B cell (primary cell): ENCODE data around the gene THSD7B. TPM values are rescaled to one million over a fixed set of nuclear protein-coding genes. Genes with fewer than 3 reads are reported as not detected.

Experiments used
- ATAC-seq: fragments of 200-7000 bp; cut with Tn5 transposase; one replicate; pipeline ENCODE4 v1.10.0; 2021; ENCODE audit warnings: low read depth, mild to moderate bottlenecking, moderate number of reproducible peaks, moderate library complexity
- CTCF ChIA-PET: fragments of 350-600 bp; sonication (Branson Sonifier 250); formaldehyde crosslinking; loops from one replicate; lab custom pipeline; 2021; ENCODE audit warnings: antibody characterized with exemption, inconsistent platforms; lab: Charles Lee
- POLR2A ChIA-PET: fragments of 350-600 bp; sonication (Branson Sonifier 250); formaldehyde crosslinking; loops from one replicate; lab custom pipeline; 2021; ENCODE audit warnings: antibody characterized with exemption; lab: Charles Lee
- DNase-seq: peaks from one replicate; pipeline ENCODE4 v3.0.0; 2013
- H2AFZ ChIP-seq: 2 replicates; pipeline ENCODE4 v1.6.1; 2012; ENCODE audit warnings: mild to moderate bottlenecking, low read depth, low read length; ENCODE audit not compliant: insufficient read depth, poor library complexity, severe bottlenecking
- H3K27ac ChIP-seq, 2 donors: 1 replicate in 1 of 2; 2 replicates in 1 of 2; pipeline ENCODE4 v1.5.1; 2012 to 2013; ENCODE audit warnings: low read length in 2 of 2, mild to moderate bottlenecking in 2 of 2, moderate library complexity in 1 of 2
- H3K27me3 ChIP-seq, 4 experiments: fragments of 200-600 bp in 1 of 4; sonication (generic) in 1 of 4; replicated peaks in 1 of 4; 1 replicate in 2 of 4; 2 replicates in 2 of 4; pipeline versions ENCODE4 v1.6.1 to v1.7.0; 2013 to 2016; ENCODE audit warnings: low read length in 3 of 4, mild to moderate bottlenecking in 2 of 4, mixed read lengths in 1 of 4, moderate library complexity in 1 of 4; ENCODE audit not compliant: insufficient read depth in 4 of 4, control insufficient read depth in 3 of 4; ENCODE audit errors: control extremely low read depth in 1 of 4
- H3K36me3 ChIP-seq, 2 experiments: replicated peaks in 1 of 2; 1 replicate in 1 of 2; 2 replicates in 1 of 2; pipeline versions ENCODE4 v1.6.1 to v1.7.1; 2013; ENCODE audit warnings: low read length in 1 of 2; ENCODE audit not compliant: insufficient read depth in 2 of 2, control insufficient read depth in 1 of 2; ENCODE audit errors: control extremely low read depth in 1 of 2, extremely low read depth in 1 of 2
- H3K4me1 ChIP-seq, 2 donors: fragments of 200-600 bp in 1 of 2; sonication (generic) in 1 of 2; 1 replicate in 1 of 2; 2 replicates in 1 of 2; pipeline versions ENCODE4 v1.5.1 to v1.6.1; 2013 to 2017; ENCODE audit warnings: low read length in 2 of 2; ENCODE audit not compliant: control insufficient read depth in 2 of 2, insufficient read depth in 2 of 2
- H3K4me2 ChIP-seq: replicated peaks from 2 replicates; pipeline ENCODE3; 2012; ENCODE audit warnings: mild to moderate bottlenecking, low read depth, low read length; ENCODE audit not compliant: poor library complexity, severe bottlenecking
- H3K4me3 ChIP-seq, 5 experiments: fragments of 200-600 bp in 1 of 5; sonication (generic) in 1 of 5; 1 replicate in 3 of 5; 2 replicates in 2 of 5; pipeline versions ENCODE4 v1.5.1 to v1.7.0; 2011 to 2016; ENCODE audit warnings: low read length in 4 of 5, mild to moderate bottlenecking in 4 of 5, low read depth in 2 of 5, control low read depth in 1 of 5, moderate library complexity in 1 of 5; ENCODE audit not compliant: insufficient read depth in 1 of 5; ENCODE audit errors: control extremely low read depth in 1 of 5, extremely low read depth in 1 of 5
- H3K79me2 ChIP-seq: fragments of 200-600 bp; sonication (generic); one replicate; pipeline ENCODE4 v1.6.0; 2016; ENCODE audit warnings: low read length; ENCODE audit not compliant: control insufficient read depth, insufficient read depth
- H3K9ac ChIP-seq: fragments of 200-600 bp; sonication (generic); 2 replicates; pipeline ENCODE4 v1.6.1; 2017; ENCODE audit warnings: mild to moderate bottlenecking, low read length, moderate library complexity
- H3K9me3 ChIP-seq, 3 donors: one replicate each; pipeline versions ENCODE4 v1.6.1 to v1.7.1; 2013; ENCODE audit warnings: low read length in 2 of 3; ENCODE audit not compliant: control insufficient read depth in 2 of 3, insufficient read depth in 1 of 3; ENCODE audit errors: control extremely low read depth in 1 of 3
- H4K20me1 ChIP-seq: 2 replicates; pipeline ENCODE4 v1.6.0; 2012; ENCODE audit warnings: mild to moderate bottlenecking, low read length; ENCODE audit not compliant: insufficient read depth, control insufficient read depth, poor library complexity, severe bottlenecking
- H3K27ac Mint-ChIP-seq: one replicate; pipeline ENCODE4 v1.8.0; 2021; ENCODE audit warnings: mixed read lengths
- H3K27me3 Mint-ChIP-seq: one replicate; pipeline ENCODE4 v1.8.0; 2021; ENCODE audit warnings: mixed read lengths
- H3K4me1 Mint-ChIP-seq: one replicate; pipeline ENCODE4 v1.8.0; 2021; ENCODE audit warnings: mixed read lengths
- H3K4me3 Mint-ChIP-seq: one replicate; pipeline ENCODE4 v1.8.0; 2021; ENCODE audit warnings: mixed read lengths
- H3K9me3 Mint-ChIP-seq: one replicate; pipeline ENCODE4 v1.8.0; 2022; ENCODE audit warnings: mixed read lengths; ENCODE audit not compliant: insufficient read depth
- EZH2 ChIP-seq: IDR thresholded peaks from 2 replicates; pipeline ENCODE4 v1.6.1; 2012; ENCODE audit warnings: borderline replicate concordance, low read depth, mild to moderate bottlenecking, moderate library complexity, low read length; ENCODE audit not compliant: insufficient read depth, poor library complexity, severe bottlenecking
- WGBS: methylation state at CpG from one replicate; pipeline ENCODE4 v1.1.5; 2013; ENCODE audit warnings: missing lambda C conversion rate; ENCODE audit not compliant: insufficient coverage; 5-methylcytosine and 5-hydroxymethylcytosine counted together
- intact Hi-C: fragments of 100-400 bp; cut with micrococcal nuclease; formaldehyde crosslinking; loops from one replicate; pipeline ENCODE4 v1.10.0; 2022
- polyA plus RNA-seq: library from polyadenylated mRNA; depleted of rRNA; stranded (reverse); fragments of >200 nt; gene quantifications from 2 replicates; pipeline ENCODE4 v1.2.3, GENCODE V29; 2012
- total RNA-seq, 2 donors: library from RNA; stranded (reverse); fragments of 120-200 nt in 1 of 2; gene quantifications; 1 replicate in 1 of 2; 2 replicates in 1 of 2; pipeline versions ENCODE4 v1.2.3 to v1.2.4, GENCODE V29; 2013 to 2022
- TF ChIP-seq, protein P1 (sequence below): fragments of 200-600 bp; IDR thresholded peaks from one replicate; pipeline ENCODE4 v1.8.0; 2022; ENCODE audit warnings: antibody characterized with exemption, mild to moderate bottlenecking

THSD7B gene
- total and polyA plus RNA-seq, 2 donors (not counting 1 experiment from before 2014, with no cell fraction given) = 0.76 TPM; not detected in 1

- DNase-seq (no peak), ATAC-seq (no peak)
- intact Hi-C loops = no loop called here
- Histone ChIP-seq H3K27me3 (no peaks in the 10 kb centered on the region), H3K4me1 (no peaks in the 10 kb centered on the region), H3K79me2 (no peaks in the 10 kb centered on the region), H4K20me1 (no peaks in the 10 kb centered on the region), H3K36me3 (no peaks in the 10 kb centered on the region), H2AFZ (no peak overlapping the region), H3K9ac (no peak overlapping the region), H3K27ac (no peak overlapping the region), H3K4me2 (no peak overlapping the region), H3K9me3 (no peaks in the 10 kb centered on the region), H3K4me3 (no peak overlapping the region)
- no peak overlapping the region for H3K27ac Mint-ChIP-seq
- no peaks in the 10 kb centered on the region for H3K4me1 Mint-ChIP-seq
- POLR2A ChIA-PET = no interaction called here
- CTCF ChIA-PET = no interaction called here
- TF ChIP-seq, protein P1, sequence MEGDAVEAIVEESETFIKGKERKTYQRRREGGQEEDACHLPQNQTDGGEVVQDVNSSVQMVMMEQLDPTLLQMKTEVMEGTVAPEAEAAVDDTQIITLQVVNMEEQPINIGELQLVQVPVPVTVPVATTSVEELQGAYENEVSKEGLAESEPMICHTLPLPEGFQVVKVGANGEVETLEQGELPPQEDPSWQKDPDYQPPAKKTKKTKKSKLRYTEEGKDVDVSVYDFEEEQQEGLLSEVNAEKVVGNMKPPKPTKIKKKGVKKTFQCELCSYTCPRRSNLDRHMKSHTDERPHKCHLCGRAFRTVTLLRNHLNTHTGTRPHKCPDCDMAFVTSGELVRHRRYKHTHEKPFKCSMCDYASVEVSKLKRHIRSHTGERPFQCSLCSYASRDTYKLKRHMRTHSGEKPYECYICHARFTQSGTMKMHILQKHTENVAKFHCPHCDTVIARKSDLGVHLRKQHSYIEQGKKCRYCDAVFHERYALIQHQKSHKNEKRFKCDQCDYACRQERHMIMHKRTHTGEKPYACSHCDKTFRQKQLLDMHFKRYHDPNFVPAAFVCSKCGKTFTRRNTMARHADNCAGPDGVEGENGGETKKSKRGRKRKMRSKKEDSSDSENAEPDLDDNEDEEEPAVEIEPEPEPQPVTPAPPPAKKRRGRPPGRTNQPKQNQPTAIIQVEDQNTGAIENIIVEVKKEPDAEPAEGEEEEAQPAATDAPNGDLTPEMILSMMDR = no peak
- no peak for TF ChIP-seq EZH2
- H3K27me3 Mint-ChIP-seq = no peaks in the 10 kb centered on the region
- no peaks in the 10 kb centered on the region for H3K9me3 Mint-ChIP-seq
- no peak overlapping the region for H3K4me3 Mint-ChIP-seq
Observed at GRCh38 chr2:137252934-137253333, 487.6 kb downstream of the THSD7B start.

- no peak for DNase-seq
- Histone ChIP-seq H4K20me1 (no peaks in the 10 kb centered on the region), H3K9me3 (no peaks in the 10 kb centered on the region), H2AFZ (no peak overlapping the region), H3K27ac (no peak overlapping the region), H3K9ac (no peak overlapping the region), H3K4me2 (no peak overlapping the region), H3K4me3 (no peak overlapping the region), H3K4me1 (no peaks in the 10 kb centered on the region), H3K79me2 (no peaks in the 10 kb centered on the region), H3K27me3 (no peaks in the 10 kb centered on the region), H3K36me3 (no peaks in the 10 kb centered on the region)
- no peak for ATAC-seq
- no peaks in the 10 kb centered on the region for H3K9me3 Mint-ChIP-seq
- WGBS = 71% methylated on average over 1 of the region's 1 CpG
- no peaks in the 10 kb centered on the region for H3K27me3 Mint-ChIP-seq
- ChIA-PET CTCF (no interaction called here), POLR2A (no interaction called here)
- H3K27ac Mint-ChIP-seq = no peak overlapping the region
- no peak overlapping the region for H3K4me3 Mint-ChIP-seq
- H3K4me1 Mint-ChIP-seq = no peaks in the 10 kb centered on the region
- TF ChIP-seq, protein P1 = no peak
- TF ChIP-seq EZH2 = no peak
- intact Hi-C loops = no loop called here
Observed at GRCh38 chr2:137254052-137254451, 488.7 kb downstream of the THSD7B start.
